Fibroblast of skin of back (primary cell): ENCODE measurements around the gene PMPCA. TPM values are rescaled to one million over a fixed set of nuclear protein-coding genes. Genes with fewer than 3 reads are reported as not detected.

Experiments
- DNase-seq: peaks from one replicate; pipeline ENCODE4 v3.0.0-alpha.2; 2013
- polyA plus RNA-seq, 2 experiments: library from polyadenylated mRNA; unstranded; fragments of 120-200 nt; gene quantifications; one replicate each; pipeline ENCODE4 v1.2.1, GENCODE V29; 2013; ENCODE audit not compliant: insufficient read length in 2 of 2

The PMPCA gene, protein sequence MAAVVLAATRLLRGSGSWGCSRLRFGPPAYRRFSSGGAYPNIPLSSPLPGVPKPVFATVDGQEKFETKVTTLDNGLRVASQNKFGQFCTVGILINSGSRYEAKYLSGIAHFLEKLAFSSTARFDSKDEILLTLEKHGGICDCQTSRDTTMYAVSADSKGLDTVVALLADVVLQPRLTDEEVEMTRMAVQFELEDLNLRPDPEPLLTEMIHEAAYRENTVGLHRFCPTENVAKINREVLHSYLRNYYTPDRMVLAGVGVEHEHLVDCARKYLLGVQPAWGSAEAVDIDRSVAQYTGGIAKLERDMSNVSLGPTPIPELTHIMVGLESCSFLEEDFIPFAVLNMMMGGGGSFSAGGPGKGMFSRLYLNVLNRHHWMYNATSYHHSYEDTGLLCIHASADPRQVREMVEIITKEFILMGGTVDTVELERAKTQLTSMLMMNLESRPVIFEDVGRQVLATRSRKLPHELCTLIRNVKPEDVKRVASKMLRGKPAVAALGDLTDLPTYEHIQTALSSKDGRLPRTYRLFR
- polyA plus RNA-seq (2013, experiment 1 of 2; ENCODE audit: insufficient read length) = 47.5 TPM
- 40.9 TPM for polyA plus RNA-seq (2013, experiment 2 of 2; ENCODE audit: insufficient read length)

DNA sequence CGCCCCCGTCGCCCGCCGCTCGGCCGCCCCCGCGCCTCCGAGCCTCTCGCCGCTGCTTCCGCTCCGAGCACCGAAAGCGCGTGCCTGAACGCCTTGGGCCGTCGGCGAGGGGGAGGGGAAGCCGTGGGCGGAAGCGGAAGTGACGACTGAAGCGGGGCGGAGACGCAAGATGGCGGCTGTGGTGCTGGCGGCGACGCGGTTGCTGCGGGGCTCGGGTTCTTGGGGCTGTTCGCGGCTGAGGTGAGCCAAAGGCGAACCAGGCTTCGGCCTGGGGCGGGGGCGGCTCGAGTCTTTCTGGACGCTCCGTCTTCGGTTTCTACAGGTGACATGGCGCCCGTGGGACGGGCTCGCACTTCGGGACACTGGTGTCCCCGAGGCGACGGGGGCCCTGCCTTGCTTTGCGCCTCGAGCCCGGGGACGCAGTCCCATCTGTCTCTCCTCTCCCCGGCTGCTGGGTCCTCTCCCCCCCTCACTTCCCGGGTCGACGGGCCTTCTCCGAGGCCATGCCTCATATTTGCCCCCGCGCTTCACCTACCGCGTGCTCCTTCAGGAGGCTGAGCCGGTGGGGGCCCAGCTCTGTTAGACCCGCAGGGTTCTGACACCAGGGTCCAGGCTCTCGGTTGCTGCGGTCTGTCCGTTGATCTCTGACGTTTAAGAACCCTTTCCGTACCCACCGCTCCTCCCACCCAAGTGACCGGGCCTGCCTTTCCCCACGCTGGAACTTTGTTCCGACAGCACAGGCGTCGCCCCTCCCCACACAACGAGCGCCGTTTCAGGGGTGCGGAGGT, at the start of gene PMPCA, which contains the start of gene ENTR1:
Gene PMPCA (plus strand): TSS at position 159 of the 788 bp plus-strand sequence. CDS start 11 bp downstream, at position 170.
Gene ENTR1 (minus strand): TSS at position 115 of the 788 bp plus-strand sequence. CDS start 217 bp downstream, outside the sequence.
- peak; percentile 88 for DNase-seq

DNA sequence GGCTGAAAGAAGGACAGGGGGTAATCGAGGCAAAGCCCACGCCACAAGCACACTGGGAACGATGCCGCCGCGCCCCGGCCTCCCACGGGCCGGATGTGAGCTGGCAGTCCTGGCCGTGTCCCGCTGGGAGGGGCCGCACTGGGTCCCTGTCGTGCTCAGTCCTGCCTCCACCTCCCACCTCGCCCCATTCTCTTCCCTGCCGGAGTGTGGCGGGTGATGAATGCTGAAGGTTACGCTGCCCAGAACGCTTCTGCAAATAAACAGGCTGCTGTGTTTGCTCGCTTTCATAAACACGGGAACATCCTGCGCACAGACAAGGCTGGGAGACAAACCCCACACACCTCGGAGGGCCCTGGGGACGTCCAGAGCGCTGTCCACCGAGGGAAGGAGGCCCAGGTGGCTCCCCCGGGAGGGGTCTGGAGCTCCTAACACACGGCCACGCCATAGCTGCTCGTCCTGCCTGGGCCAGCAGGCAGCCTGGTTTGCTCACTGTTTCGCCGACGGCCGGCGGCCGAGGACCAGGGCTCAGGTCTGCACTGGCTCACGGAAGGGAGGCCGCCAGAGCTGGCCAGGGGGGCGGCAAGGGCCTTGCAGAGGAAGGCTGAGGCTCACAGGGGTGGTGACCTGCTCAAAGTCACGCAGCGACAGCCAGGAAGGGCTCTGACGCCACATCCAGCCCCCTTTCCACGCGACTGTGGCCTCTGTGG, 49.3 kb upstream of the PMPCA start:
- no peak for DNase-seq

DNA sequence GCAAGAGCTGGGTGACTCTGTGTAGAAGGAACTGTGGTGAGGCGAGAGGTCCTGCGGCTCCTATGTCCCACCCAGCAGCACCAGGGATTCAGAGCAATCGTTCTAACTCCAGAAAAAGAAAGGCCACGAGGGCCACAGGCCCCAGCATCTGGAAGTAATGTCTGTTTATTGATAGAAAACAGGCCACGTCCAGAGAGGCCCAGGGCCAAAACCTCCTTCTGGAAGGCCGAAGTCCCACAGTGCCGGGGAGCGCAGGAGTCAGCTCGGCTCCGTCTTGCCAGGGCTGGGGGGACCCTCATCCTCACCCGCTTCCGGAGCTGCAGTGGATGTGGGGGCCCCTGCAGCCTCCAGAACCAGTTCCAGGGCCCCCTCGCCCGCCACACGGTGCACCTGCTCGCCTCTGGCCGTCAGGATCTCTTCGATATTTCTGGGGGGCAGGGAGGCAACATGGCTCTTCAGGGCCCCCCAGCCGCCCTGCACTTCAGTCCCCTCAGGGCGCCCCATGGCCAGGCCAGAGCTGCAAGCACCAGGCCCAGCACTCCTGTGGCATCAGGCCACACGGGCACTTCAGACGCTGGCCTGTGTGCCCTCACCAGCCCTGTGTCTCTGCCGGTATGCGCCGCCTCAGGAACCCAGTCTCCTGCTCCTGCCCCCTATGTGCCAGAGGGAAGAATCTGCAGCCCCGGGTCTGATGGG, 48.6 kb upstream of the PMPCA start:
- no peak for DNase-seq

DNA sequence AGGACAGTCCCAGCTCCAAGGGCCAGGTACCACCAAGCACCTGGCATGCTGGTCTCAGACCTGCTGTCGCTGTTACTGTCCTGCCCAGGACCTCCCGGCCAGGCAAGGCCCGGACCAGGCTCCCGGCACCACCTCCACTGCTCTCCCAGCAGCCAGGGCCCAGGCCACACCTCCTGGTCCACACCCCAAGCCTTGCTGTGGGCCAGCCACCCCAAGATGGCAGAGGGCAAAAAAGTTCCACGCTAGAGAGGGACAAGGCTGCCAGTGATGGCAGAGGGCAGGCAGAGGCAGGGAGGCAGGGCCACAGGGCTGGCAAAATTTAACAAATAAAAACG, 48.0 kb upstream of the PMPCA start:
- no peak for DNase-seq

DNA sequence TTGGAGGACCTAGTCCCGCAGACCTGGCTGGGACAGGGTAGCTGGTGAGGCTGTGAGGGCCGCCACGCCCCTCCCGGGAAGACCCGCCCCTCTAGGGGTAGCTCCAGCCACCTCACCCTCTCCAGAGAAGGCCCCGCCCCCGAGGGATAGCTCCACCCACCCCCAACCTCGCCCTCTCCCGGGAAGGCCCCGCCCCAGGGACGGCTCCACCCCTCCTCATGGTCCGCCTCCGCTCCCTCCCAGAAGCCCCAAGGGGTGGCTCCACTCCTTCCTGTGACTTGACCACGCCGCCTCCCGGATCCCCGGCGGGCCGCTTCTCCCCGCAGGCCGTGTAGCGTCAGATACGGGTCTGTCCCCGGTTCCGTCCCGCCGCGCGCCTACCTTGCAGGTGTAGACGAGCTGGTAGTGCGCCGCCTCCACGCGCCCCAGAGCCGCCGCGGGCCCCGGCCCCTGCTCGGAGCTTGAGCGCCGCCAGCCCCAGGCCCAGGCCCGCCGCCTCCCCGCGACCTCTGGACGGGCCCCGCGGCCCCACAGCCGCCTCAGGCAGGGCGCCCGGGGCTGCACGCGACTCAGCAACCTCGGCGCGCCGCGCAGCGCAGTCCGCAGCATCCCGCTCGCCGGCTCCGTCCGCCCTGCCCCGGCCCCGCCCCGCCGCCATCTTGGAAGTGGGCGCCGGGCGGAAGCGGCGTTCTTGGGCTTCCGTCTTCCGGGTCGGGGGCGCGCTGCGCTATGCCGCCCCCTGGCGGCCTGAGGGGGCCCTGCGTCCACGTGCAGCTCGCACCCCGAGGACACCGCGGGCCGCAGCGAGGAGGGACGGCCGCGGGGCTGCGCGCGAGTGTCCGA, 47.1 kb upstream of the PMPCA start, which contains the start of gene DNLZ:
Gene DNLZ (minus strand): TSS at position 639 of the 843 bp plus-strand sequence. CDS start 30 bp downstream, at position 609.
- DNase-seq = peak; percentile 93

DNA sequence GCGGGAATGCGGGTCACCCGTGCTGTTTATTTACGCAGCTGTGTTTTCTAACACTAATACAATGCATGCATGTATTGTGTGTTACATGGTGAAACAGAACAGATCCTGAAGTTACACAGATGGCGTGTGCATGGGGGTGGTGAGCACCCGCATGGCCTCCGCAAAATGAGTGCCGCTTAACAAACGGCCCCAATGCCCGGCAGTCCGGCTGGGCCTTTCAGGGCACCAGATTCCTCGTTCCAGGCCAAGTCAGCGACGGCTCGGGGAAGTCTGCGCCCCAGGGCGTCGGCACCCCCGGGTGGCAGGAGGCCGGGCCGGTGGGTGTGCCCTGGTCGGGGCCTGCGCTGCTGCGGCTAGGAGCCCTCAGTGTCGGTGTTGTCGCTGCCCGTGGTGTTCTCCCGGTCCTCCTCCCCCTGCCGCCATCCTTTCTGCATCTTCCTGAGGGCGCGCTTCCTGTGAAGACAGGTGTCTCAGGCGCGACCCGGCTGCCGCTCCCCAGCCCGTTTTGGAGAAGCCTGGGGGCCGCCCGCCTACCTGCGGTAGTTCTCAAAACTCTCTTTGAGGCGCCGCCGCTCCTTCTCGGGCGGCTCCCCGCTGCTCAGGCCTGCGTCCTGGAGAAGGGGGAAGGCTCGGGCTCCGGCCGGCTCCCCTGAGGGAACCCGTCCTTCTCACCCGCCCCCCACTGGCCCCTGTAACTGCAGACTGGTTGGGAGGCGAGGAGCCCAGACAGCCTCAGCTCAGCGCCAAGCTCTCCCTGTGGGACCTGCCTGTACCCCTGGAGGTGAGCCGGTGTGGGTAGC, 46.3 kb upstream of the PMPCA start:
- DNase-seq = no peak

DNA sequence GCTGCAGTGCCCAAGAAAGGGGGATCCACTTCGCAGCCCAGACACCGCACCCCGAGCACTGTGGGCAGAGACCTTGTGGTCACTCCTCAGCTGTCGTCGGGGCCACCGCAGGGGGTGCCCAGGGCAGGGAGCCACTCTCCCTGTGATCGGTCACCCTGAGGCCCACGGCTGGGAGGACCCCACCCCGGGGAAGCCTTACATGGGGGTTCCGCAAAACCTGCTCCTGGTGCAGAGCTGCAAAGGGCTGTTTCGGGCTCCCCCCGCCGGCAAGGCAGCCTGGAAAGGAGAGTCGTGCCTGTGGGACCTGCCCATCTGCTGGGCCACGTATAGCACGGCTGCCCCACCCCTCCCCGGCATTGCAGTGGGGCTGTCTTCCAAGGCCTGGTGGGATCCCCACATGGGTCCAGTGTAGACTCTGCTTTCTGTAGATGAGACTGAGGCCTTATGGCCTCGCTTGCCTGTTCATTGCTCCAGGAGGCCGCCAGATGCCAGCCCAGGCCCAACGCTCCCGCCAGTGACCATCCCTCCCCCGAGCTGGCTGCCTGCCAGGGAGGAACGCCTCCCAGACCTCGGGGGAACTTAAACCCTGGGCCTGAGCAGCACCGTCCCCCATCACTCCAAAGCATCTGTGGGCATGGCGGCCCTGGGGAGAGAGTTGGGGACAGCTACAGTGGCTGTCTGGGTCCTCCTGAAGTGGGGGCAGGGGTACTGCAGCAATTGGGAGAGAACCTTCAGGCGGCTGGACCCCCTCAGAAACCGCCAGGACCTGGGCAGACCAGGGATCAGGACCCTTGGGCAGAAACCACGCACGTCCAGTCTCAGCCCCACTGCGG, 45.3 kb upstream of the PMPCA start:
- DNase-seq = no peak

DNA sequence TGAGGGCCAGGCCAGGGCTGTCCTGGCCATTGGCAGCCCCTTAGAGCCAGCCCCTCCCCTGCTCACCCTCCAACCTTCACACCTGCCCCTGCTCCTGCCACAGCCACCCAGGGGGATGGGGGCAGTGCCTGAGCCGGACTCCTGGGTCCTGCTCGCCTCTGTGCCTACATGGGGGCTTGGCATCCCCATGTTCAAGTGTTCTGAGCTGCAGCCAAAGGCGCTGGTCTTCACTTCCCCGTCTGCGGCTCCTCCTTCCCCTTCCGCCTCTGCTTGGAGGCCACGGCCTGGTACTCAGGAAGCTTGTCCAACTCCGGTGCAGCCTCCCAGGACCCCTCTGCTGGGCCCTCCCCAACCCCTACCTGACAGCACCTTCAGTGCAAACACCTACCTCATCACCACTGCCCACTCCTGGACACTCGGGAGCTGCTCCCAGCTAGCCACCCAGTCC, 44.7 kb upstream of the PMPCA start:
- DNase-seq = no peak

DNA sequence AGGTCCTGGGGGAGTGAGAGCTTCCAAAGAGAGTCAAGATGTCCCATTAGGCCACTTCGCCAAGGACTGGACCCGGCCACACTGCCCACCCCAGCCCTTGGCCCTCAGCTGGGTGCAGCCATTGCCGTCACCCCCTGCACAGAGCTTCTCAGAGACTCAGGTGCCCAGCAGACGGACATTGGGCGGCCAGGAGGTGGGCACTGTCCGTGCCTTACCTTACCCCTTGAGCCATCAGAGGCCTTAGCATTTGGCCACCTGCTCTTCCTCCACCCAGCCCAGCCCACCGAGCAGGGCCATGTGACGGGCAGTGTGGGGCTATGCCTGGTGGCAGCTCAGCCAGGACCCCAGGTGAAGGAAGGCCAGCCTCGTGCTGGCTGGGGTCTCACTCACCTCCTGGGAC, 43.6 kb upstream of the PMPCA start:
- DNase-seq = no peak

DNA sequence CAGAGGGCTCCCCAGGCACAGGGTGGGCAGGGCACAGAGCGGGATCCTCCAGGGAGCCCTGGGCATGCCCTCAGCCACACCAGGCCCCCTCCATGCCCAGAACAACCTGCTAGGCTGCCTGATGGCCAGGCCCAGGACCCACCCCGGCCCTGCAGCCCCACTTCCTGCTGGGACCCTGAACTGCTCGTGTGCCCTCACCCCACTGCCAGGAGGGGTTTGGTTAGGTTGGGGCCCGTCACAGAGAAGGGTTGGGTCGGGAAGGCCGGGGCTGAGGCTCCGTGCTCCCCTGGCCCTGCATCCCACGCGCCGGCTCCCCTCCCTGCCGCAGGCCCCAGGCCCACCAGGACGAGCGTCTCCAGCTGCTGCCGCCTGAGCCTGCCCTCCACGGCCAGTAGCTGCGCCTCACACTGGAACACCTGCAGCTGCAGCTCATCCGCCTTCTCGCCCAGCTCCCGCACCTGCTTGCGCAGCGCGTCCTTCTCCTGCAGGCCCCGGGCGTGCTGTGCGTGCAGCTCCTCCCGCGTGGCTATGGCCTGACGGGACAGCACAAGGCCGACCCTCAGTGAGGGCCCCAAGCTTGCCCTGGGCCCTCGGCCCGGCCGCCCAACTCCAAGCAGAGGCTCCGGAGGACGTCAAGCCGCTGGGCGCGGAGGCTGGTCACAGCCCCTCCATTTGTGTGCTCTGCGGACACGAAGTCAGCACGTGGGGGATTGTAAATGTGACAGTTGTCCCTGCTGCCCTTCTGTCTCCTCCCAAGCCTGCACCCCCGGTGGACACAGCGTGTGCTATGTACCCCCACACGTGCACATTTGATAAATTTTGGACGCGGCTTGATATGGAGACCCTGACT, 42.9 kb upstream of the PMPCA start:
- no peak for DNase-seq

DNA sequence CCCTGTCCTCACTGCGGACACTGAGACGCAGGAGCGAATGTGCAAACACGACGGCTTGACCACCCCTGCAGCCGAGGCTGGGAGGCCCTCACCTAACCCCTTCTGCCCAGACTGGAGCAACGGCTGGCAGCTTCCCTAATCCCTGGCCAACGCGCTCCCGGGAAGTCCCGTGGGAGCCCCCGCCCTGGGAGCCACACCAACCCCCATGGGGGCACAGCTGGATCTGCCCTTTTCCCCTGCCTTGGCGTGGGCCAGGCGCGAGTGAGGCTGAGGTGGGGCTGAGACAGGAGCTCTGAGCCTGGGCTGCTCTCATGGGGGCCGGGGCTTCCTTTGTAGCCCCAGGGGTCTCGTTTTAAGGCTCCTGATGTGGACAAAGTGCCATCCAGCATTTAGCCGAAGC, 42.3 kb upstream of the PMPCA start:
- DNase-seq = no peak

DNA sequence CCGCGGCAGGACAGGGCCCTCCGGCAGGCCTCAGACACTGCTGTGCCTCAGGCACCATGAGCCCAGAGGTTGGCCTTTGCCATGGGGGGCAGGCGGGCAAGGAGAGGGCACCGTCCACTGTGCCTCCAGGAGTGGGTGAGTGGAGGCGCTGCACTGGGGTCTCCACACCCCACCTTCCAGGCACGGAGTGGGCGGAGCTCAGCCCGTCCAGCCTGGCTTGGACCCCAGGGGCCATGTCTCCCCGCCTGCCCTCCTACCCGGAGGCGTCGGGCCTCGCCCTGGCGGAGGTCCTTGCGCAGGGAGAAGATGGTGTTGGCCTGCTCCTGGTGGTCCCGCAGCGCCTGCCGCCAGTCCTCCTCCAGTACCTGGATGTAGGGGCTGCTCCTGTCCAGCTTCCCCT, 40.4 kb upstream of the PMPCA start:
- DNase-seq = no peak

DNA sequence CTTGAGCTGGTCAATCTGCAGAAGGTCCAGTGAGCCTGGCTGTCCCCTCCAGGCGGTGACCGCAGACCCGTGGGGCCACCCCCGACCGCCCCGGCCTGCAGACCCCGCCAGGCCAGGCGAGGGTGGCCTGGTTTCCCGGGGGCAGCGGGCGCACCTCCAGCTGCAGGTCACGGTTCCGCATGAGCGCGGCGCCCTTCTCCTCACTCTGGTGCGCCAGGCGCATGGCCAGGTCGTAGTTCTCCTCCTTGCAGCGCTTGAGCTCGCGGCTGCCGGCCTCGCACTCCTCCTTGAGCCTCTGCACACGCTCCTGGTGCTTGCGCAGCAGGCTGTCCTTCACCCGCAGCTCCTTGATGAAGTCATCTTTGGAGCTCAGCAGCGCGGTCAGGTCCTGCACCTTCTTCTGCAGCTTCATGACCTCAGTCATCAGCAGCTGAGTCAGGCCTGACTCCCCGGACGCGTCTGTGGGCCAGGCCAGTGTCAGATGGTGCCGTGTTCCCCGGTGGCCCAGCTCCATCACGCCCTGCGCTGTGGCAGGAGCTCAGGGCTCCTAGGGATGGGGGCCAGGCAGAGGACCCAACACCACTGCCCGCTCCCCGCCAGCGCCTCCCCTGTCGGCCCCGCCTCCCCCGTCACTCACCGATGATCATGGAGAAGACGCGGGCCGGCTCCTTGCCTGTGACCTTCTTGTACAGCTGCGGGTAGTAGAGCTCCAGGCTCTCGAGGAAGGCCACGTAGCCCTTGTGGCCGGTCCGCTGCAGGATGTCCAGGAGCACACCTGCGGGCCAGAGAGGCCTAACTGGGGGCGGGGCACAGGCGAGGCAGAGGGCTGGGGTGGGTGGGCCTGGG, 39.5 kb upstream of the PMPCA start:
- DNase-seq = no peak

DNA sequence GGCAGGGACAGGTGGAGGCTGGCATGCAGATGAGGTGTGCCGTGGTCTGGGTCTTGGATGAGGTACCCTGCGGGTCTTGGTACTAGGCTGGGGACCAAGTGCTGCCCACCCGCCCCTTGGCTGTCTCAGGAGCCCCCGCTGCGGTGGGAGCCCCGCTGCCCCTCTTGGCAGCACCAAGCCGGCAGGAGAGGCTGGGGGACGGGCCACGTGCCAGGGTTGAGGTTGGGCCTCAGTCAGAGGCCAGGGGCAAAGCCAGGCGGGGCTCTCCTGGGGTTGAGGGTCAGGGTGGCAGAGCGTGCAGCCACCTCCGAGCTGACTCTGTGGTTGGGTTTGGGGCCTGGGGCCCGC, 39.0 kb upstream of the PMPCA start:
- no peak for DNase-seq

DNA sequence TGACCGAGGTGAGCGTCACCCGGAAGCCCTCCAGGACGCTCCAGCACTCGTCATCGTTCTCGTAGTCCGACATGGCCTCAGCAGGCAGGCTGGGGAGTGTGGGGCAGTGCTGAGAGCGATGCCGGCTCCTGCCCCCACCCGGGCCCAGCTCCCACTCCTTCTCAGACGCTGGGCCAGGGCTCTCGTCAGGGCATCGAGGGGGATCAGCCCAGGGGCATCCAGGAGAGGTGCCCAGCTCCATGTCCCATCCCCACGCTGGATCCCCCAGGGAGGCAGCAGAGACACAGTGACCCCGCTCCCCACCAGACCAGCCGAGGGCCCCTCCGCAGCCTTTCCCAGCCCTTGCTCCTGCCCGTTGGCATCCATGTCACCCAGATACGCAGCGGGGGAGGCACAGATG, 38.5 kb upstream of the PMPCA start:
- DNase-seq = no peak

DNA sequence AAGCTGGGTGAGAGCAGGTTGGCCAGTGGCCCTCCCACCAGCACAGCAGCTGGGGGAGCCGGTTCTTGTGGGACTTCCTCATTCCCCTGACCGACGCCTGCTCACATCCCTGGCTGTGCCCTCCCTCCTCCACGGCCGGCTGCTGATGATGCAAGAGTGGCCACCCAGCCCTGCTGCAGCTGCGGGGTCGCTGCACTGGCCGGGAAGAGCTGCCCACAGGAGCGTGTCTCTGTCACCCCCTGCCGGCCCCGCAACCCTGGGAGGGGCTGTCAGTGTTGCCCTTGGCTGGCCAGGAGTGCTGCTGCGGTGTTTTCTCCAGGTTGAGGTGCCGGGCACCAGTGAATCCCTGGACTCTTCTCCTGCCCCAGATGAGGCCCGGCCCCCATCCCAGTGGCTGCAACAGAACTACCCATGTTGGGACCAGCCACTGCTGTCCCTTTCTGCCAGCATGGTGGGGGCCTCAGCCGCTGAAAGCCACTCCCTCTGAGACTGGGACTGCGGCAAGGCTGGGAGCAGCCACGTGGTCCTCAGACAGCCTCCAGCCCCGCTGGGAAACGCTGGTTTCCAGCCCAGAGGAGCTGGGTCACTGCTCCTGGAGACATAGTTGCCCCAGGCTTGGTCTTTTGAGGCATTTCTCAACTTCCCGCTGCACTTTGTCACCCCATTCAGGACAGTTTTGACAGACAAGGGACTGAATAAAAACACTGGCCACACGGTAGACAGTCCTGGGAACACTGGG, 37.7 kb upstream of the PMPCA start:
- DNase-seq = peak; percentile 66
